Right lobe of liver (tissue), 4 donors: ENCODE results near the gene GOLT1A.

ENCODE experiments used
- CTCF ChIP-seq, 4 donors: fragments of 200-600 bp in 3 of 4; fragments of 450-650 bp in 1 of 4; IDR thresholded peaks; one replicate each; pipeline versions ENCODE4 v1.5.1 to v1.8.0; 2016 to 2022; ENCODE audit warnings: antibody characterized with exemption in 4 of 4, mild to moderate bottlenecking in 2 of 4
- POLR2A ChIP-seq: fragments of 450-650 bp; IDR thresholded peaks from one replicate; pipeline ENCODE4 v1.6.1; 2017; ENCODE audit warnings: antibody characterized with exemption, mild to moderate bottlenecking
- donor health status: DM: no; HTN: no; CAD: no.
- donor health status: DM: no; HTN: no; CAD: no.
- donor health status: DM: no; HTN: yes; CAD: no.

GRCh38 chr1:204172404-204173029 lies 41.3 kb downstream of the GOLT1A start:
- TF ChIP-seq CTCF (IDR thresholded peaks at IDR 0.05) (no peak), POLR2A (no peak)
